Stimulated activated effector memory CD8-positive, alpha-beta T cell treated with anti-CD3 and anti-CD28 coated beads, Interleukin-12 subunit alpha, Interleukin-12 subunit beta, amount 100 ng/mL, for 72 hours (primary cell): ENCODE measurements around the gene STX17.
"Not testable (repeated sequence)": the region's sequence is repeated elsewhere in the genome, so short reads cannot be mapped to it uniquely, and the experiment has no call there.

Experiments used
- ATAC-seq: fragments of 150-1000 bp; cut with Tn5 transposase; 2 replicates; pipeline ENCODE4 v1.10.0; 2021
- DNase-seq, 2 donors: peaks; one replicate each; pipeline ENCODE4 v3.0.0; 2021 to 2022; ENCODE audit warnings: low spot score in 2 of 2
- H3K27ac Mint-ChIP-seq: one replicate; pipeline ENCODE4 v1.8.0; 2022; ENCODE audit warnings: mild to moderate bottlenecking, mixed read lengths
- H3K36me3 Mint-ChIP-seq: one replicate; pipeline ENCODE4 v1.8.0; 2022; ENCODE audit warnings: mild to moderate bottlenecking, mixed read lengths
- H3K4me1 Mint-ChIP-seq: one replicate; pipeline ENCODE4 v1.8.0; 2022; ENCODE audit warnings: mixed read lengths
- H3K4me3 Mint-ChIP-seq: one replicate; pipeline ENCODE4 v1.8.0; 2022; ENCODE audit warnings: mild to moderate bottlenecking, mixed read lengths
- H3K9me3 Mint-ChIP-seq: one replicate; pipeline ENCODE4 v1.8.0; 2022; ENCODE audit warnings: mixed read lengths

Gene STX17

DNA sequence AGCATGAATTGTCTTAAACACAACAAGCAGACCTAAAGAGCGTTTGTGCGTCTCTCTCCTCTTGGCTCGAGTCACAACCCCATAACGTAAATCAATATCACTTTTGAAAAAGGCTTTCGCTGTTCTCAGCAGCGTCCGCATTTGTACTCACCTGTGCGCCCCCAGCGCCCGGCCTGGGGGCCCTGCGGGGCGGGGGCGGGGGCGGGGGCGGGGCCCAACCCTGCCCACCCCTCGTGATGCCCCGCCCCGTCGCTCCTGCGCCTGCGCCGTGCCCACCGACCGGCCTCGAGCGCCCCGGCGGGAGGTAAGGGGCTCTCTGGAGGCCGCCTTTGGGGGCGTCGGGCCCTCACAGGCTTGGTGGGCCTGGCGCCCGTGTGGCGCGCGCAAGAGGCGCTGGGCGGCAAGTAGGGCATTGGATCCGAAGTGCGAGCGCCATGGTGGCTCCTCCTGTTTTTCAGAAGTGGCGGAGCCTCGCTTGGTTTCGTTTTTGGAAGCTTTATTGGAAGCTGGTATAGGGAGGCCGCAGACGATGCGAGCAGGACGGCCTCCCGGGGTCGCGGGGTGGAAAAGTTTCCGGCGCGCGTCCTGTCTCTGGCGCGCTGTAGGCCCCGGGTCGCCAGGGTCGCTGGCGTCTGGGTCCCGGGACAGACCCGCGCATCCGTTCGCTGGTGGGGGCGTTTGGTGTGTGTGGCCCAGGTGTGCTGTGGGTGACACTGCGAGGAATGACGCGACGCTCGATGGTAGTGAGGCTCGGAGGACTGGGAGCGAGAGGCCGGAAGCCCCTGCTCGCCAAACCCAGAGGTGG is at the start of gene STX17:
Gene STX17, plus strand, starts transcription at position 252 of the 805 bp plus-strand sequence. CDS start 8,586 bp downstream, outside the sequence.
- Mint-ChIP-seq H3K36me3 (peaks cover 5% of the 10 kb centered on the region), H3K4me3 (peak within 1 kb of the TSS; percentile 85), H3K27ac (peak within 1 kb of the TSS; percentile 94), H3K9me3 (no peaks in the 10 kb centered on the region), H3K4me1 (peaks cover 26% of the 10 kb centered on the region)
- ATAC-seq, result peak; percentile 94
- DNase-seq, result peak; percentile 81 to 94

DNA sequence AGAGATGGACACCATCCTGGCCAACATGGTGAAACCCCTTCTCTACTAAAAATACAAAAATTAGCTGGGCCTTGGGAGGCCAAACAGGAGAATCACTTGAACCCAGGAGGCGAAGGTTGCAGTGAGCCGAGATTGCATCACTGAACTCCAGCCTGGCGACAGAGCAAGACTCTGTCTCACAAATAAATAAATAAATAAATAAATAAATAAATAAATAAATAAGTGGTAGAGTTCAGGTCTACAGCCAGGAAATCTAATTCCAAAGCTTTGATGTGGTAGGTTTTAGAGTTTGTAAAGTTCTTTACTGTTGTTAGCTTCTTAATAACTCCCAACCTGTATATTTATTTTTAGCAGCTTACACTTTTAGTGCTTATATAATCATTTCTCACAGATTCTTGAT is 48.9 kb upstream of the STX17 start:
- Mint-ChIP-seq H3K4me1 (peaks cover 13% of the 10 kb centered on the region), H3K36me3 (peaks cover 82% of the 10 kb centered on the region)
- not testable (repeated sequence) for H3K4me3 Mint-ChIP-seq, DNase-seq, H3K9me3 Mint-ChIP-seq, H3K27ac Mint-ChIP-seq, ATAC-seq

DNA sequence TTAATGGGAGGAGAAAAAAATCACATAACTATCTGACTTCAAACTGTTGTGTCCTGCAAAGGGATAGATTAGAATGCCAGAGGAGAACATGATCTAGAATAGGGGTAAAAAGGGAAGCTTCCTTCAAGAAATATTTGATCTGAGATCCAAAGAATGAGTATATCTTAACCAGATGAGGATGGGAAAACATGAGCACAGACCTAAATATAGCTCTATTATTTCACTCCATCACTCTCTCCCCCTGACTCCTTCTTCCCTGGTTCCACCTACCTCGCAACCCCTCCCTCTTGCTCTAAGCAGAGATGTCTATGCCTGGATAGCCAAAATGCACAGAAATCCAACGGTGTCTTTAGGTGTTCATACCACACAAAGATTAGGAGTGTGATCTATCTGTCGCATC is 48.4 kb upstream of the STX17 start:
- no peaks in the 10 kb centered on the region for H3K9me3 Mint-ChIP-seq
- peaks cover 10% of the 10 kb centered on the region for H3K4me1 Mint-ChIP-seq
- no peak overlapping the region for H3K4me3 Mint-ChIP-seq
- no peak for DNase-seq
- H3K36me3 Mint-ChIP-seq, result peaks cover 82% of the 10 kb centered on the region
- H3K27ac Mint-ChIP-seq, result no peak overlapping the region
- ATAC-seq, result no peak

DNA sequence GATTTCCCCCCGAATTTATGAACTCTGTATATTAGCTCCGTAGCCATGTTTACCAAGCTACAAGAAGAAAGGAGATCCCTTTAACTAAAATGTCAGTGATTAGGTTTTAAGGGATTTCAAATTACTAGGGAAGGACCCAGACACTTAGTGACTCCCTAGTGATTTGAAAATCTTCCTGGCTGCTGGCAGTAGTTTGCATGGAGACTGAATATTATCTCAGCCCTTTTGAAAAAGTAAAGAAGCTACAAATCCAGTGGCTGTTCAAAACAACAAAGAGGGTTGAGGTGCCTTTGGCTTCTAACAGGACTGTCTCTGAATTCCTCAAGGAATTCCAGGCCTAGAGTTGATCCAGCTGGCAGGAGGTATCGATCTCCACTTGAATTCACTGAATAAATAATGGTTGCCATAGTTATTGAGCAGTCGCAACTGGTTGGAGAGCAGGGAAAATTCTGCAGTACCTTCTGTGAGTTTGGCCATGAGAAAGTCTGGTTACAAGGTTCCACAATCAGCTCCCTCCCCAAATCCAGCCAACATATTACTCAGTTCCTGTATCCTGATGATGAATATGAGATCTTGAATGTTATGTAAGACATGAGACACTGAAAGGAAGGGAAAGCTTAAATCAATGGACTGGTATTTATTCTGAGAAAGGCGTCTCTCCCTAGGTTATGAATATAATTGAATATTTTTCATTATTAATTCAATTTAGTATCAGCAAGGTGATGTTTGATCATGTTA is 47.0 kb upstream of the STX17 start:
- no peak for ATAC-seq
- no peak overlapping the region for H3K27ac Mint-ChIP-seq
- H3K9me3 Mint-ChIP-seq, result no peaks in the 10 kb centered on the region

DNA sequence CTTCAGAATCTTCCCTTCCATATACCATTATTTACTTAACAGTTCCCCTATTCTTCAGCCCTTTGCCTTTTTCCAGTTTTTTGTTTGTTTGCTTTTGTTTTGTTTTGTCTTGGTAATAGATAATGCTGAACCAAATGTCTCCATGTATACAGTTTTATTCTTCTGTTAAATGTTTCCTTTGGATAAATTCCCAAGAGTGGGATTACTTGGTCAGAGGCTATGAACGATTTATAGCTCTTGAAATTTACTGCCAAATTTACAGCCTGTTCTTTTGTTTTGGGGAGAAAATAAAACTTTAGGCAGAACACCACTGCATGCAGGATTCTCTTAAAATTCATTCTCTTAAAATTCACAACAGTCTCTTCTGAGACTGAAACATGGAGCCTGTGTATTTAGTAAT is 46.2 kb upstream of the STX17 start:
- H3K4me1 Mint-ChIP-seq, result peaks cover 7% of the 10 kb centered on the region
- H3K4me3 Mint-ChIP-seq, result no peak overlapping the region
- H3K27ac Mint-ChIP-seq, result no peak overlapping the region
- DNase-seq, result no peak
- no peak for ATAC-seq
- H3K9me3 Mint-ChIP-seq, result no peaks in the 10 kb centered on the region
- H3K36me3 Mint-ChIP-seq, result peaks cover 95% of the 10 kb centered on the region

More for the DNA sequence above, 47.0 kb upstream of the STX17 start:
- Mint-ChIP-seq H3K4me1 (peaks cover 10% of the 10 kb centered on the region), H3K36me3 (peaks cover 93% of the 10 kb centered on the region), H3K4me3 (no peak overlapping the region)
- DNase-seq, result no peak

DNA sequence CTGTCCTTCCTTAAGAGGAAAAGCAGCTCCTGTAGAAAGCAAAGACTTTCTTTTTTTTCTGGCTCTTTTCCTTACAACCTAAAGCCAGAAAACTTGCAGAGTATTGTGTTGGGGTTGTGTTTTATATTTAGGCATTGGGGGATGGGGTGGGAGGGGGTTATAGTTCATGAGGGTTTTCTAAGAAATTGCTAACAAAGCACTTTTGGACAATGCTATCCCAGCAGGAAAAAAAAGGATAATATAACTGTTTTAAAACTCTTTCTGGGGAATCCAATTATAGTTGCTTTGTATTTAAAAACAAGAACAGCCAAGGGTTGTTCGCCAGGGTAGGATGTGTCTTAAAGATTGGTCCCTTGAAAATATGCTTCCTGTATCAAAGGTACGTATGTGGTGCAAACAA is 42.5 kb upstream of the STX17 start:
- Mint-ChIP-seq H3K27ac (no peak overlapping the region), H3K4me1 (peaks cover 15% of the 10 kb centered on the region), H3K36me3 (peaks cover 67% of the 10 kb centered on the region), H3K4me3 (no peak overlapping the region), H3K9me3 (no peaks in the 10 kb centered on the region)
- ATAC-seq, result no peak
- no peak for DNase-seq

DNA sequence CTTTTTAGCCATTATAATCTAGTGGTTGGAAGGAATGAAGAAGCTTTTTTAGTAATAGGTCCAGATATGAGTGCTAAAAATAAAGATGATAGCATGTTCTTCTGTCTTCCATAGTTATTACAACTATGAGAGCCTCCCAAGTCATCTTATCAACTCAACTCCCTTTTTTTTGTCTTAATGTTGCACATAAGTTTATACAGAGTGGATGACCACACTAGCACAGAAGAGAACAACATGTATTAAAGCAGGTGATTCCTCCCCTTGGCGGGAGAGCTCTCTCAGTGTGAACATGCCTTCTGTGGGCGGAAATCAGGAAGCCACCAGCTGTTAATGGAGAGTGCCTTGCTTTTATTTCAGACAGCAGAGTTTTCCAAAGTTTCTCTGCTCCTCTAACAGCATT is 40.1 kb upstream of the STX17 start:
- no peak for DNase-seq
- Mint-ChIP-seq H3K9me3 (no peaks in the 10 kb centered on the region), H3K36me3 (peaks cover 42% of the 10 kb centered on the region), H3K27ac (no peak overlapping the region), H3K4me3 (no peak overlapping the region), H3K4me1 (peaks cover 27% of the 10 kb centered on the region)
- no peak for ATAC-seq

DNA sequence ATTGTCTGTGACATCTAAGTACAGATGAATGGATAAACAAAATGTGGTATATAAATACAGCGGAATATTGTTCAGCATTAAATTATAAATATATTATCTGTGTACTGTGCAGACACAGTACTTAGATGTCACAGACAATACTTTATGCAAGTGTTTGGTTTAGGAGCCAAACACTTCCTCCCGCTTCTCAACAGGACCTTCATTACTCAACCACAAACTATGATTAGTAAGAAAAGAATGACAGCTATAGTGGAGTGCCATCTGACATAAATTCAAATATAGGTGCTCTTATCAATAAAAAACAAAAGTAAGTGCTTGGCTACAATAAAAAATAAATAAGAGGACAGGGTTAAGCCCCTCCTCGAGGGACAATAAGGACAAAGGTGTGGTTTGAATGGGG is 38.9 kb upstream of the STX17 start:
- no peaks in the 10 kb centered on the region for H3K9me3 Mint-ChIP-seq
- ATAC-seq (peak; percentile 65), DNase-seq (no peak)

DNA sequence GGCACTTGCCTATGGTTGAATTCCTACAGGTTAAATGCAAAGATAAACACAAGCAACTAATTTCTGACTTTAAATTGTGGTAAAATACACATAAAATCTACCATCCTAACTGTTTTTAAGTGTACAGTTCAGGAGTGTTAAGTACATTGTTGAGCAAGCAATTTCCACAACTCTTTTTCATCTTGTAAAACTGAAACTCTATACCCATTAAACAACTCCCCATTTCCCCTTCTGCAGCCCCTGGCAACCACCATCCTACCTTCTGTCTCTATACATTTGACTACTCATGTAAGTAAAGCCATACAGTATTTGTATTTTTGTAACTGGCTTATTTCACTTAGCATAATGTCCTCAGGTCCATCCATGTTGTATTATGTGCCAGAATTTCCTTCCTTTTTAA is 38.5 kb upstream of the STX17 start:
- Mint-ChIP-seq H3K4me3 (peak overlapping the region; percentile 36), H3K9me3 (no peaks in the 10 kb centered on the region), H3K4me1 (peaks cover 27% of the 10 kb centered on the region), H3K27ac (peak overlapping the region; percentile 41), H3K36me3 (peaks cover 27% of the 10 kb centered on the region)
- DNase-seq (no peak), ATAC-seq (peak; percentile 84)

More for the DNA sequence above, 38.9 kb upstream of the STX17 start:
- Mint-ChIP-seq H3K4me1 (peaks cover 27% of the 10 kb centered on the region), H3K27ac (peak overlapping the region; percentile 41), H3K4me3 (peak overlapping the region; percentile 36), H3K36me3 (peaks cover 31% of the 10 kb centered on the region)

DNA sequence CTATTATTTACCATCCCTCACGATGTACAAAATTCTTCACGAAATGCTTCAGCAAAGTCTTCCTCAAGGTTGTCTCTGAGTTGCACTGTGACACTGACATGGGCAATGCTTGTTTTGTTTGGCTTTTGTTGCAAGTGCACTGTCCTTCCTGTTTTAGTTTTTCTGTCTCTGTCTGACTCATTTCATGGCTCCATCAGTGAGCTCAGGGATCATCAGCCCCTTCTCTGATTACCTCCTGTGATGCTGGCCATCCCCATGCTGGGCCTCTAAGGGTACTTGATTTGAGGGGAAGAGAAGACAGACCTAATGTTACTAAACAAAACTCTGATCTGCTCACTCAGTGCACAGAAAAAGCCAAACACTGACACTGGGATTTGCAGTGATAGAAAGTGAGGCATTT is 37.6 kb upstream of the STX17 start:
- Mint-ChIP-seq H3K27ac (no peak overlapping the region), H3K36me3 (peaks cover 18% of the 10 kb centered on the region), H3K4me1 (peaks cover 35% of the 10 kb centered on the region), H3K9me3 (no peaks in the 10 kb centered on the region), H3K4me3 (no peak overlapping the region)
- peak in 1 of 2 donors; percentile 51 for DNase-seq
- ATAC-seq, result peak; percentile 61

DNA sequence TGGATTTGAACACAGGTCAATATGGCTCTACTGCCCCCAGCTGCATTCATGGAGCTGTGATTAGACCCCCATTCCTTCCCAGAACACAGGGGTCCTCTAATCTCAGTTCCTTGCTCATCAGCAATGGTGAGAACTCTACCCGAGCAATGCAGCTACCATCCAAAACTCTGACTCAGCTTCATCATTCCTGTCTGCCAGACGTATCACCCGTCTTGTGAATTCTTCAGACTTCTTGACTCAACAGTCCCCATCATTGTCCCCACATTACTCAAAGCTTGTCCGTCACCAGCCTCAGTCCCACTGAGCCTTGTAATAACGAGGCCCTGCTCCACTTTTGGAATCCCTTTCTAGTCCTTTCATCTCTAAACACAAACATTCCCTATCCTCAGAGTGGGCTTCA is 36.3 kb upstream of the STX17 start:
- H3K36me3 Mint-ChIP-seq, result peaks cover 6% of the 10 kb centered on the region
- no peaks in the 10 kb centered on the region for H3K9me3 Mint-ChIP-seq
- ATAC-seq (no peak), DNase-seq (no peak)
- no peak overlapping the region for H3K27ac Mint-ChIP-seq
- H3K4me1 Mint-ChIP-seq, result peaks cover 40% of the 10 kb centered on the region
- no peak overlapping the region for H3K4me3 Mint-ChIP-seq

DNA sequence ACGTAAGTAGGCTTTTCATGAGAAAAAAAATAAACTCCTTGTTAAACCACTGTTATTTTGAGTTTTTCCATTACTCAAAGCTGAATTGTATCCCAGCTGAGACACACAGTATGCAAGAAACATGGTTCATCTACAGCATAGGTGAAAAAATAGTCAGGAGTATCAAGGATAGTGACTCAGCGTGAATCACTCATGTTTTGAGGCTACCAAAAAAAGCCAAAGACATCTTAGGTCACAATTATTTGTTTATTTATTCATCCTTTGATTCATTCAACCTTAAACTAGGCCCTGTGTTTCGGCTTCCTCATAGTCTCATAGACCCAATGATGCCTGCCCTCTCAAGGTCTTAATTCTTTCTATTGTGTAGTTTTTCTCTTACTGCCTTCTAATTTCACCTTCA is 32.9 kb upstream of the STX17 start:
- ATAC-seq (peak; percentile 81), DNase-seq (no peak)
- Mint-ChIP-seq H3K4me1 (peaks cover 29% of the 10 kb centered on the region), H3K4me3 (no peak overlapping the region), H3K36me3 (no peaks in the 10 kb centered on the region), H3K27ac (peak overlapping the region; percentile 15), H3K9me3 (no peaks in the 10 kb centered on the region)

DNA sequence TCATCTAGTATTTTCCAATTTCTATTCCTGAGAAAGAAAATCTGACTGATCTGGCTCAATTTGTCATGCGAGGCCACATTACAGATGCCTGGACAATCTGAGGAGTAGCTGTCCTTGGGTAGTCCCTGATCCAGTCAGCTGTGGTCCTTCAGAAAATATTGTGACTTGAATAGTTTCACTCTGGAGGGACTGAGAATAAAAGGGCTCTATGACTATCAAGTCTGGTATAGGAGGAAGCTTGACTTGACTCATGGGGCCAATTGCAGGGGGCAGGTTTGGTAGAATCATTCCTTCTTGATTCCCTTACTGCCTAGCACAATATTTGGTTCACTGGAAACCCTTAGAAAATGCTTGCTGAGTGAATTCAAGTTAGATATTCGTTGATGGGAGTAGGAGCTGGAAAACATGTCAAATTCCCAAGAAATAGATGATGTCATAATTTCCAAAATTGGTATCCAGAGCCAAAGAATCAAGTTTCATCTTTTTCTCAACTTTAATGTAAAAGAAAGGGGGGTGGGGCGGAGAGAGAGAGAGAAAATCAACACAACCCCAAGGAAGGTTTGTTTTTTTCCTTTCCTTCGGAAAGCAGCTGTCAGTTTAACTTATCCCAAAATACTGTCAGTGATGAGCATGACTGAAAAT is 32.4 kb upstream of the STX17 start:
- Mint-ChIP-seq H3K27ac (peak overlapping the region; percentile 15), H3K36me3 (no peaks in the 10 kb centered on the region), H3K4me3 (no peak overlapping the region), H3K4me1 (peaks cover 24% of the 10 kb centered on the region), H3K9me3 (no peaks in the 10 kb centered on the region)
- ATAC-seq, result peak; percentile 91
- no peak for DNase-seq

DNA sequence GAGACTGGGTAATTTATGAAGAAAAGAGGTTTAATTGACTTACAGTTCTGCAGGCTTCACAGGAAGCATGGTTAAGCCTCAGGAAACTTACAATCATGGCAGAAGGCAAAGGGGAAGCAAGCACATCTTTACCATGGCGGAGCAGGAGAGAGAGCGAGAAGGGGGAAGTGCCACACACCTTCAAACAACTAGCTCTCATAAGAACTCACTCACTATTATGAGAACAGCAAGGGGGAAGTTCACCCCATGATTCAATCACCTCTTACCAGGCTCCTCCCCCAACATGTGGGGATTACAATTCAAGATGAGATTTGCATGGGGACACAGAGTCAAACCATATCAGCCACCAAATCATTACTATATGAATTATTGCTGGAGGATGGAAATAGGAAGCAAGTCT is 30.3 kb upstream of the STX17 start:
- Mint-ChIP-seq H3K27ac (no peak overlapping the region), H3K4me3 (no peak overlapping the region), H3K36me3 (no peaks in the 10 kb centered on the region), H3K4me1 (peaks cover 13% of the 10 kb centered on the region), H3K9me3 (peaks cover 3% of the 10 kb centered on the region)
- no peak for DNase-seq
- no peak for ATAC-seq

DNA sequence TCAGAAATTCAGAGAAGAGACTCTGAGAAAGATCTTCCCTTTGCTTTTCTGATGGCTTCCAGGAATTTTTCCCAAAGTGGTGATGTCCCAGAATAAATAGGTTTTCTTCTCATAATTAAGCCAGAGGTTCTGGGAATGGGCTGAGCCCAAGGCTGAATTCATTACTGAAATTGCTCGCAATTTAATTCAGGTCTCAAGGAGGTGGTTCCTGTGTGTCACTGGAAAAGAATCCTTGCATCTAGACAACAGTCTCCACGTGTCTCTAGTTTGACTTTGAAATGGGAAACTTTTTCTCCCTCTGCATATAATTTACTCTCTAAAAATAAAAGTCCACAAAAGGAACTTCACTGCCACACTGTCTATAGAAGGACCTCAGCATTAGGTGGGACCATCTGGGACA is 27.8 kb upstream of the STX17 start:
- ATAC-seq (no peak), DNase-seq (no peak)
- H3K36me3 Mint-ChIP-seq, result no peaks in the 10 kb centered on the region
- peaks cover 3% of the 10 kb centered on the region for H3K9me3 Mint-ChIP-seq
- H3K4me3 Mint-ChIP-seq, result no peak overlapping the region
- no peak overlapping the region for H3K27ac Mint-ChIP-seq
- peaks cover 7% of the 10 kb centered on the region for H3K4me1 Mint-ChIP-seq
